Myocyte (in vitro differentiated cells): ENCODE results near the gene RAB8B. TPM values are rescaled to one million over a fixed set of nuclear protein-coding genes. Genes with fewer than 3 reads are reported as not detected.
A peak's percentile ranks its signal among the peaks of the same experiment; 100 is the strongest.
"Not testable (repeated sequence)": the region's sequence is repeated elsewhere in the genome, so short reads cannot be mapped to it uniquely, and the experiment has no call there.

Source experiments
- DNase-seq: peaks from one replicate; pipeline ENCODE4 v3.0.0-alpha.2; 2012; ENCODE audit warnings: low read depth
- total RNA-seq: library from RNA; depleted of rRNA; stranded (reverse); fragments of >200 nt; gene quantifications from 2 replicates; pipeline ENCODE4 v1.2.3, GENCODE V29; 2014

Gene RAB8B
- total RNA-seq, 1 donor from 2014 or later = 16.4 TPM

GRCh38 chr15:63206079-63206478, 16.7 kb downstream of the RAB8B start:
- no peak for DNase-seq

GRCh38 chr15:63208824-63209223, 19.4 kb downstream of the RAB8B start:
- not testable (repeated sequence) for DNase-seq

- DNase-seq = no peak
These were observed 21.0 kb downstream of the RAB8B start for GRCh38 chr15:63210151-63211091.

GRCh38 chr15:63211092-63211490, 21.7 kb downstream of the RAB8B start:
- no peak for DNase-seq

GRCh38 chr15:63211549-63211948, 22.1 kb downstream of the RAB8B start:
- no peak for DNase-seq

- DNase-seq = no peak
These were observed 22.9 kb downstream of the RAB8B start for GRCh38 chr15:63212050-63213004.

- peak; percentile 26 for DNase-seq
These were observed 28.8 kb downstream of the RAB8B start for GRCh38 chr15:63218100-63218808.

GRCh38 chr15:63219196-63219710, 29.8 kb downstream of the RAB8B start:
- DNase-seq = no peak

- peak; percentile 62 for DNase-seq
These were observed 31.9 kb downstream of the RAB8B start for GRCh38 chr15:63221346-63221745.

- DNase-seq = no peak
These were observed 34.1 kb downstream of the RAB8B start for GRCh38 chr15:63223463-63223862.

- no peak for DNase-seq
These were observed 36.0 kb downstream of the RAB8B start for GRCh38 chr15:63225381-63225780.

- no peak for DNase-seq
These were observed 36.9 kb downstream of the RAB8B start for GRCh38 chr15:63226155-63226883.

GRCh38 chr15:63226966-63227401, 37.6 kb downstream of the RAB8B start:
- no peak for DNase-seq

GRCh38 chr15:63227689-63228088, 38.3 kb downstream of the RAB8B start:
- no peak for DNase-seq

GRCh38 chr15:63231206-63231605, 41.8 kb downstream of the RAB8B start:
- no peak for DNase-seq

- DNase-seq = no peak
These were observed 42.3 kb downstream of the RAB8B start for GRCh38 chr15:63231706-63232105.

GRCh38 chr15:63232405-63232804, 43.0 kb downstream of the RAB8B start:
- DNase-seq = no peak

GRCh38 chr15:63232943-63233342, 43.5 kb downstream of the RAB8B start:
- no peak for DNase-seq

- DNase-seq = no peak
These were observed 44.4 kb downstream of the RAB8B start for GRCh38 chr15:63233667-63234423.
